Measurements from ENCODE around the gene SH3BP1.
"Not testable (repeated sequence)": the region's sequence is repeated elsewhere in the genome, so short reads cannot be mapped to it uniquely, and the experiment has no call there.

Gene SH3BP1

DNA sequence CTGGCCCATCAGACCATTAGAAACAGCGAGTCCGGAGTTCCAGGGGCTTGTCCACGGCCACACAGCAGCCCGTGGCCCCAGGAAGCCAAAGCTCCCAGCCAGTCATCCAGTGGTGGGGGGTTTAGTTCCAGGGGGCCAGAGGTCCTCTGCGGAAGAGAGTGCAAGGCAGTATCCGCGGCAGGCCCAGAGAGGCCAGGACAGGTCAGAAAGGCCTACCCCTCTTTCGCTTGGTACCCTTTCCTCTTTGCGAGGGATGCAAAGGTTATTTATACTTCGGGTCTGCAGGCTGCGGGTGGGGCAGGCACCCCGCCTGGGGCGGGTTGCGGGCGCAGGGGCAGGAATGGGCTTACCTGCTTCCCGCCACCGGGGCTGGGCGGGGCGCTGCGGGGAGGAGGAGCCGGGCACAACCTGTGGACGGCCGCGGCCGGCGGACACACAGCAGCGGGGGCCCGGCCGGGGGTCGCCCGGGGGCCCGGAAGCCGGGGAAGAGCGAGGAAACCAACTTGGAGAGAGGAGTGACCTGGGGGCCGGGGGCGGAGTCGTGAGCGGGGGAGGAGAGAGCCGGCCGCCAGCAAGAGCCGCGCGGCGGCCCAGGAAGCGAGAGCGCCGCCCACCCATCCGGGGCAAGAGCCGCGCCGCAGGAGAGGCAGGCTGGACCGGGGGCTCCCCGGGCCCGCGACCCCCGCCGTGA is at the start of gene SH3BP1:
Gene SH3BP1, plus strand, starts transcription at position 600 of the 691 bp plus-strand sequence. CDS start 119 bp downstream, outside the sequence.
- no peak for DNase-seq (ENCODE audit: low read depth)
- peak within 1 kb of the TSS; percentile 62 for H3K4me3 ChIP-seq (ENCODE audit: control insufficient read depth, low read depth, low read length)
- TF ChIP-seq, protein P1, sequence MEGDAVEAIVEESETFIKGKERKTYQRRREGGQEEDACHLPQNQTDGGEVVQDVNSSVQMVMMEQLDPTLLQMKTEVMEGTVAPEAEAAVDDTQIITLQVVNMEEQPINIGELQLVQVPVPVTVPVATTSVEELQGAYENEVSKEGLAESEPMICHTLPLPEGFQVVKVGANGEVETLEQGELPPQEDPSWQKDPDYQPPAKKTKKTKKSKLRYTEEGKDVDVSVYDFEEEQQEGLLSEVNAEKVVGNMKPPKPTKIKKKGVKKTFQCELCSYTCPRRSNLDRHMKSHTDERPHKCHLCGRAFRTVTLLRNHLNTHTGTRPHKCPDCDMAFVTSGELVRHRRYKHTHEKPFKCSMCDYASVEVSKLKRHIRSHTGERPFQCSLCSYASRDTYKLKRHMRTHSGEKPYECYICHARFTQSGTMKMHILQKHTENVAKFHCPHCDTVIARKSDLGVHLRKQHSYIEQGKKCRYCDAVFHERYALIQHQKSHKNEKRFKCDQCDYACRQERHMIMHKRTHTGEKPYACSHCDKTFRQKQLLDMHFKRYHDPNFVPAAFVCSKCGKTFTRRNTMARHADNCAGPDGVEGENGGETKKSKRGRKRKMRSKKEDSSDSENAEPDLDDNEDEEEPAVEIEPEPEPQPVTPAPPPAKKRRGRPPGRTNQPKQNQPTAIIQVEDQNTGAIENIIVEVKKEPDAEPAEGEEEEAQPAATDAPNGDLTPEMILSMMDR (IDR thresholded peaks at IDR 0.05; ENCODE audit: control insufficient read depth, insufficient read depth, low read depth, low read length, missing control alignments): no peak

- not testable (repeated sequence) for DNase-seq (ENCODE audit: low read depth); H3K4me3 ChIP-seq (ENCODE audit: control insufficient read depth, low read depth, low read length)
These were observed 48.4 kb upstream of the SH3BP1 start for GRCh38 chr22:37591081-37591480.

- DNase-seq (ENCODE audit: low read depth): no peak
- H3K4me3 ChIP-seq (ENCODE audit: control insufficient read depth, low read depth, low read length): peak overlapping the region; percentile 10
- TF ChIP-seq, protein P1 (IDR thresholded peaks at IDR 0.05; ENCODE audit: control insufficient read depth, insufficient read depth, low read depth, low read length, missing control alignments): no peak
These were observed 47.6 kb upstream of the SH3BP1 start for GRCh38 chr22:37591823-37592404.

DNA sequence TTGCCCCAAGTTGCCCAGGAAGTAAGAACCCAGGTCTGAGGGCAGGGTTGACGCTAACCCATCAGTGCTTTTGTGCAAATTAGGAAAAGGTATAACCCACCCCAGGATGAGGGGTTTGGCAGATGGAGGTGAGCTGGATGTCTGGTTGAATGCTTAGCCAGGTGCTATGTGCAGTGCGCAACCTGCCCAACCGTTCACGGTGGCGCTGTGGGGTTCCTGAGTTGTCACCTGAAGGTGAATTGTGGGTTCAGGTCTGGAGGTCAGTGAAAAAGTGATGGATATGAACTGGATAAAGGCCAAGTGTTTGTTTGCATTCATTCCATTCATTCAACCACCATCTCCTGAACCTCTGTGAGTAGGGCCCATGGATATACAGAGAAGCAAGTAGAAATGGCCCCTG is 45.2 kb upstream of the SH3BP1 start:
- H3K4me3 ChIP-seq (ENCODE audit: control insufficient read depth, low read depth, low read length): no peak overlapping the region
- no peak for DNase-seq (ENCODE audit: low read depth)
- TF ChIP-seq, protein P1 (IDR thresholded peaks at IDR 0.05; ENCODE audit: control insufficient read depth, insufficient read depth, low read depth, low read length, missing control alignments): no peak

DNA sequence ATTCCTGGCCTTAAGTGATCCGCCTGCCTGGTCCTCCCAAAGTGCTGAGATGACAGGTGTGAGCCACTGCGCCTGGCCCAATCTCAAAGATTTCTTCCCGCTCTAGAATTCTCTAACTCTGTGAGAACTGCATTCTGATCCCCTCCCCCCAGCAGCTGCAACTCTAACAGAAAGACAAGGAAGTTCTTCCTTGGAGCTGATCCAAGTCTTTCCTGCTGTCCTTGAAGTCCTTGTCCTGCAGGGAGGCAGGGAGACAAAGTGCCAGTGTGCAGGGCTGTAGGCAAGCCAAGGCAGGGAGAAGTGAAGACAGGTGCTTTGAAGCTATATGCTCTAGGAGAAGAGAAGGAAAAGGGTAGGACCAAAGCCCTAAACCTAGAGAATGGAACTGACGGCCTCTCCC is 40.3 kb upstream of the SH3BP1 start:
- DNase-seq (ENCODE audit: low read depth): no peak
- no peak overlapping the region for H3K4me3 ChIP-seq (ENCODE audit: control insufficient read depth, low read depth, low read length)
- TF ChIP-seq, protein P1 (IDR thresholded peaks at IDR 0.05; ENCODE audit: control insufficient read depth, insufficient read depth, low read depth, low read length, missing control alignments): no peak

DNA sequence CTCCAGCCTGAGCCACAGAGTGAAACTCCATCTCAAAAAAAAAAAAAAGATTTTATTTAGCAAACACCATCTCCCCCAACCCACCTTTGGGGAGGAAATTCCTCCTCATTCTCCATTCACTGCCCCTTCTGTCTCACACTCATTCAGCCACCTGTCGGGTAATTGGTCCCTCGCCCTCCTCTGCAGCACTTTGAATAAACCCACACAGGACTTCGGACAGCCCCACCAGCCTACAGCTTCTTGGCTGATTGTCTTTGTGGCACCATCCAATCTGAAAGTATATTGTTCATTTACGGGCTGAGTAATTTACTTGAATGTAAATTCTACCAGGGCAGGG is 38.3 kb upstream of the SH3BP1 start:
- TF ChIP-seq, protein P1 (IDR thresholded peaks at IDR 0.05; ENCODE audit: control insufficient read depth, insufficient read depth, low read depth, low read length, missing control alignments): no peak
- H3K4me3 ChIP-seq (ENCODE audit: control insufficient read depth, low read depth, low read length): no peak overlapping the region
- no peak for DNase-seq (ENCODE audit: low read depth)

- peak; percentile 24 for DNase-seq (ENCODE audit: low read depth)
- TF ChIP-seq, protein P1 (IDR thresholded peaks at IDR 0.05; ENCODE audit: control insufficient read depth, insufficient read depth, low read depth, low read length, missing control alignments): no peak
- no peak overlapping the region for H3K4me3 ChIP-seq (ENCODE audit: control insufficient read depth, low read depth, low read length)
These were observed 37.7 kb upstream of the SH3BP1 start for GRCh38 chr22:37601540-37602442.

DNA sequence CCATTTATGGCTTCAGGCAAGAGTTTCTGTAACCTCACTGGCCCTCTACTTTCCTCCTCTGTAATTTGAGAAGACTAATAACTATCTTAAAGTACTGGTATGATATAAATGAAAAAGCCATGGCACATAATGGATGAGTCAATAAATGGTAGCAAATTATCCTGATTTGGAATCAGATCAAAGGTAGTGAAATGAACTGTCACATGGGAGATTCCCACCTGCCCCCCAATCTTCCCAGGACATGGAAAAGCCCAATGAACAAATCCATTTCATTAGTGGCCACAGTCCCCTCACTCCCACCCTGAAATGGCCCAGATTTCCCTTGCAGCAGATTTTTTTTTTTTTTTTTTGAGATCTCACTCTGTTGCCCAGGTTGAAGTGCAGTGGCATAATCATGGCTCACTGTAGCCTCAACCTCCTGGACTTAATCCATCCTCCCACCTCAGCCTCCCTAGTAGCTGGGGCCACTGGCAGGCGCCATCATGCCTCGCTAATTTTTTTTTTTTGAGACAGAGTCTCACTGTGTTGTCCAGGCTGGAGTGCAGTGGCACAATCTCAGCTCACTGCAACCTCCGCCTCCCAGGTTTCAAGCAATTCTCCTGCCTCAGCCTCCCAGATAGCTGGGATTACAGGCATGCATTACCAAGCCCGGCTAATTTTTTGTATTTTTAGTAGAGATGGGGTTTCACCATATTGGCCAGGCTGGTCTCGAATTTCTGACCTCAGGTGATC is 36.8 kb upstream of the SH3BP1 start:
- not testable (repeated sequence) for DNase-seq (ENCODE audit: low read depth); H3K4me3 ChIP-seq (ENCODE audit: control insufficient read depth, low read depth, low read length)
